Measurements from ENCODE around the gene PCGF3. TPM values are rescaled to one million over a fixed set of nuclear protein-coding genes. Genes with fewer than 3 reads are reported as not detected.

The PCGF3 gene
- total RNA-seq, 1 donor from 2014 or later, result 21.5 TPM

DNA sequence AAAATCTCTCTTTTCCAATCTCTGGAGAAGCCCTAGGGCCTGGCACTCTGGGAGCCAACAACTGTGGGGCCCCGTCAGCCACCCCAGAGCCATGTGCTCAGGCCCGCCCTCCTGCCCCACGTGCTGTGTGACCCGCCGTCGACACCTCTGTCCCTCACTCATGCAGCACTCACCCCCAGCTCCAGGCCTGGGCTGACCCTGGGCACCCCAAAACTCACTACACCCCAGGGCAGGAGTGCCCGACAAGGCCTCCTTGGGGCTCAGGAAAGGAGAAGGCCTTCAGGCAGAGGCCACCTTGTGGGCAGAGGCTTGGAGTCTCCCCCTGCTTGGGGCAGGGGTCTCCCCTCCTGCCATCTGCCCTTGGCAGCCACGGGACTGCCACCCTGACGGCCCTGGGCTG lies 25.5 kb upstream of the PCGF3 start:
- no peak overlapping the region for H3K27ac ChIP-seq (replicated peaks)
- no peak for TF ChIP-seq CTCF (IDR thresholded peaks at IDR 0.05; ENCODE audit: borderline replicate concordance)
- no peaks in the 10 kb centered on the region for H3K9me3 ChIP-seq (replicated peaks)
- H3K4me3 ChIP-seq, result no peak overlapping the region
- intact Hi-C loops (cut with micrococcal nuclease), result no loop called here
- no peaks in the 10 kb centered on the region for H3K36me3 ChIP-seq
- no peaks in the 10 kb centered on the region for H3K27me3 ChIP-seq (ENCODE audit: low read depth)
- H3K4me1 ChIP-seq, result peaks cover 42% of the 10 kb centered on the region
- no peak for DNase-seq

GRCh38 chr4:680551-680927 lies 25.1 kb upstream of the PCGF3 start:
- no peak overlapping the region for H3K27ac ChIP-seq (replicated peaks)
- peak overlapping the region; percentile 71 for H3K4me3 ChIP-seq
- intact Hi-C loops (cut with micrococcal nuclease), result no loop called here
- H3K4me1 ChIP-seq, result peaks cover 38% of the 10 kb centered on the region
- H3K9me3 ChIP-seq (replicated peaks), result no peaks in the 10 kb centered on the region
- DNase-seq, result no peak
- no peaks in the 10 kb centered on the region for H3K27me3 ChIP-seq (ENCODE audit: low read depth)
- no peak for TF ChIP-seq CTCF (IDR thresholded peaks at IDR 0.05; ENCODE audit: borderline replicate concordance)
- no peaks in the 10 kb centered on the region for H3K36me3 ChIP-seq

- peak overlapping the region; percentile 71 for H3K4me3 ChIP-seq
- peak; percentile 78 for DNase-seq
Measured at GRCh38 chr4:680928-681645, 24.5 kb upstream of the PCGF3 start.

GRCh38 chr4:681736-682451 lies 23.7 kb upstream of the PCGF3 start:
- no peak overlapping the region for H3K27ac ChIP-seq (replicated peaks)
- no peaks in the 10 kb centered on the region for H3K36me3 ChIP-seq
- H3K9me3 ChIP-seq (replicated peaks), result no peaks in the 10 kb centered on the region
- H3K27me3 ChIP-seq (ENCODE audit: low read depth), result no peaks in the 10 kb centered on the region
- peaks cover 34% of the 10 kb centered on the region for H3K4me1 ChIP-seq
- H3K4me3 ChIP-seq, result no peak overlapping the region
- no peak for TF ChIP-seq CTCF (IDR thresholded peaks at IDR 0.05; ENCODE audit: borderline replicate concordance)
- intact Hi-C loops (cut with micrococcal nuclease), result no loop called here
- DNase-seq, result no peak

More at GRCh38 chr4:680928-681645, 24.5 kb upstream of the PCGF3 start:
- Histone ChIP-seq H3K9me3 (replicated peaks) (no peaks in the 10 kb centered on the region), H3K27ac (replicated peaks) (peak overlapping the region; percentile 29), H3K27me3 (ENCODE audit: low read depth) (no peaks in the 10 kb centered on the region), H3K36me3 (no peaks in the 10 kb centered on the region), H3K4me1 (peaks cover 32% of the 10 kb centered on the region)
- TF ChIP-seq CTCF (IDR thresholded peaks at IDR 0.05; ENCODE audit: borderline replicate concordance), result no peak
- intact Hi-C loops (cut with micrococcal nuclease), result no loop called here

GRCh38 chr4:682490-683172 lies 23.0 kb upstream of the PCGF3 start:
- no peak overlapping the region for H3K27ac ChIP-seq (replicated peaks)
- no peaks in the 10 kb centered on the region for H3K9me3 ChIP-seq (replicated peaks)
- peaks cover 41% of the 10 kb centered on the region for H3K4me1 ChIP-seq
- no peaks in the 10 kb centered on the region for H3K36me3 ChIP-seq
- TF ChIP-seq CTCF (IDR thresholded peaks at IDR 0.05; ENCODE audit: borderline replicate concordance), result no peak
- no peak for DNase-seq
- H3K4me3 ChIP-seq, result no peak overlapping the region
- intact Hi-C loops (cut with micrococcal nuclease), result no loop called here
- H3K27me3 ChIP-seq (ENCODE audit: low read depth), result no peaks in the 10 kb centered on the region

Data from left ventricle myocardium inferior (tissue), 1 donor.